Panc1 (cell line): ENCODE results near the gene C5AR2. TPM values are rescaled to one million over a fixed set of nuclear protein-coding genes. Genes with fewer than 3 reads are reported as not detected.
A peak's percentile ranks its signal among the peaks of the same experiment; 100 is the strongest.

Experiments
- ATAC-seq: fragments of 200-7000 bp; cut with Tn5 transposase; 2 replicates; pipeline ENCODE4 v1.9.1; 2020; ENCODE audit warnings: mild to moderate bottlenecking, moderate library complexity
- BruUV-seq: library from RNA; stranded (reverse); fragments of 400-500 nt; replicated peaks from 2 replicates; lab custom pipeline; 2021; lab: Mats Ljungman, UMichigan
- CTCF ChIA-PET: fragments of 300-600 bp; sonication (Branson Sonifier 250); formaldehyde crosslinking; loops from one replicate; lab custom pipeline; 2022; ENCODE audit warnings: antibody characterized with exemption; lab: Charles Lee
- POLR2A ChIA-PET: fragments of 300-600 bp; sonication (Branson Sonifier 250); formaldehyde crosslinking; loops from one replicate; lab custom pipeline; 2022; ENCODE audit warnings: antibody characterized with exemption; lab: Charles Lee
- DNase-seq: peaks from one replicate; pipeline ENCODE4 v3.0.0-alpha.2; 2010; ENCODE audit warnings: low read depth, low spot score
- H3K27ac ChIP-seq: 2 replicates; pipeline ENCODE4 v1.5.1; 2011; ENCODE audit warnings: mild to moderate bottlenecking, low read length, inconsistent platforms
- H3K27me3 ChIP-seq: fragments of 200-500 bp; sonication (Bioruptor generic); 2 replicates; pipeline ENCODE4 v1.6.0; 2014; ENCODE audit warnings: low read length, inconsistent platforms; ENCODE audit not compliant: control insufficient read depth, insufficient read depth
- H3K36me3 ChIP-seq: fragments of 200-500 bp; sonication (Bioruptor generic); 2 replicates; pipeline ENCODE4 v1.5.1; 2014; ENCODE audit warnings: inconsistent platforms, mild to moderate bottlenecking, low read length, moderate library complexity; ENCODE audit not compliant: control insufficient read depth, insufficient read depth
- H3K4me1 ChIP-seq: 2 replicates; pipeline ENCODE4 v1.5.1; 2011; ENCODE audit warnings: inconsistent platforms, mild to moderate bottlenecking, low read length, moderate library complexity; ENCODE audit not compliant: control insufficient read depth, insufficient read depth
- H3K4me3 ChIP-seq, 2 experiments: 2 replicates each; pipeline ENCODE4 v1.5.1; 2011 to 2012; ENCODE audit warnings: low read depth in 2 of 2, low read length in 2 of 2, mild to moderate bottlenecking in 2 of 2, inconsistent platforms in 1 of 2, moderate library complexity in 1 of 2
- H3K9me3 ChIP-seq: fragments of 200-500 bp; sonication (Bioruptor generic); 2 replicates; pipeline ENCODE4 v1.5.1; 2014; ENCODE audit warnings: low read depth, mild to moderate bottlenecking, inconsistent platforms, low read length, moderate library complexity; ENCODE audit not compliant: control insufficient read depth, insufficient read depth
- POLR2AphosphoS5 ChIP-seq: IDR thresholded peaks from 2 replicates; pipeline ENCODE4 v1.6.1; 2012; ENCODE audit warnings: mild to moderate bottlenecking, low read depth, low read length, moderate library complexity
- SIN3A ChIP-seq: IDR thresholded peaks from 2 replicates; pipeline ENCODE4 v1.6.1; 2012; ENCODE audit warnings: low read depth, mild to moderate bottlenecking, low read length, moderate library complexity, borderline replicate concordance; ENCODE audit not compliant: insufficient read depth
- TCF7L2 ChIP-seq: IDR thresholded peaks from 2 replicates; pipeline ENCODE4 v1.6.1; 2011; ENCODE audit warnings: mild to moderate bottlenecking, low read depth, low read length, inconsistent platforms
- in situ Hi-C: cut with HindIII; loops from 2 replicates; pipeline ENCODE4 v1.10.0; 2016; ENCODE audit warnings: low sequenced_read_pairs, low pct_unique_long_range_greater_than_20kb
- intact Hi-C: fragments of 100-400 bp; cut with micrococcal nuclease; formaldehyde crosslinking; loops from one replicate; pipeline ENCODE4 v1.10.0; 2022; ENCODE audit not compliant: unreplicated experiment
- total RNA-seq: library from RNA; stranded (reverse); gene quantifications from one replicate; pipeline ENCODE4 v1.2.1, GENCODE V29; 2021; ENCODE audit not compliant: unreplicated experiment
- TF ChIP-seq, protein P1 (sequence below): fragments of 450-650 bp; IDR thresholded peaks from 2 replicates; pipeline ENCODE4 v1.5.1; 2017; ENCODE audit warnings: mild to moderate bottlenecking
- TF ChIP-seq, protein P2 (sequence below), 2 experiments: IDR thresholded peaks; 2 replicates each; pipeline ENCODE4 v1.6.1; 2011 to 2012; ENCODE audit warnings: low read depth in 2 of 2, control low read depth in 1 of 2, low read length in 1 of 2, mild to moderate bottlenecking in 1 of 2, moderate library complexity in 1 of 2; ENCODE audit not compliant: insufficient read depth in 1 of 2

Gene C5AR2
- total RNA-seq, 1 experiment from 2014 or later = 0.03 TPM

DNA sequence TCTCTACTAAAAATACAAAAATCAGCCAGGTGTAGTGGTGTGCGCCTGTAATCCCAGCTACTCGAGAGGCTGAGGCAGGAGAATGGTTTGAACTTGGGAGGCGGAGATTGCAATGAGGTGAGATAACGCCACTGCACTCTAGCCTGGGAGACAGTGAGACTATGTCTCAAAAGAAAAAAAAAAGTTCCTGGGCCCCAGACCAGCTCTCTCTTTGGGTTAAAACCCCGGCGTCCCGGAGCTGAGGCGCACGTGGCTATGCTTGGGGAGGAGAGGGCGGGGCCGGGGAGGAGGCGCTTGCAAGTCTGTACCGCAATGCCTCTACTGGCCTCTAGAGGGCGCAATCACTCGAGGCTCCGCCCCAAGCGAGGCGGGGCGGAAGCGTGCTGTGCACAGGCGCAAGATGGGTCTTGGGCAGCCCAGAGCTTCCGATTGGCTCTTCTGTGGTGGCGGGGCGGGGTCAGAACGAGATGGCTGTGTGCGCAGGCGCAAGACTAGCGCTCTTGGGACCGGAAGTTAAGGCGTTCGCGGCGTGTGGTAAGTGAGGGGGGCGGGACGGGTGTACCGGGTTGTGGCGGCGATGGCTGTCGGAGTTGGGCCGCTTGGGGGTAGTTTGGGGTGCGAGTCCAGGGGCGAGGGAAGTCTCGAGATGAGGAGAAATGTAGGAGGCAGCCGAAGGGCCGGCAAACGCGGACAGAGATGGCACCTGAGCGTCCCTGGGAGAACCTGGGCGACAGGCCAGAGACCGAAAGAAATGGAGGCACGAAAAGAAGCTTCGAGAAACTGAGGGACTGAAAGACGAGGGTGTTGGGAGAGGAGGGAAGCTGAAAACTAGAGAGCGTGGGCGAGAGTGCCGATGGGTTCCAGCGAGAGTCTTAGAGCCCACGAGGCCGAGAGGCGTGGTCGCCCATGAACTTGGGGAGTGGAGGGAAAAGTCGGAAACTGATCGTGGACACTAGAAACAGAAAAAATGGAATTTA lies 17.1 kb downstream of the C5AR2 start, which contains the start of gene DHX34:
TSS of gene DHX34 (plus strand) at position 497 of the 977 bp plus-strand sequence. CDS start 3,716 bp downstream, outside the sequence.
- in situ Hi-C loops = no loop called here
- CTCF ChIA-PET = interaction anchor here (0.6 to 1.0 kb wide), 11 partner anchors 8 to 352 kb away, joined by 3 to 8 read pairs (median 5); no protein-coding TSS in a partner anchor
- H3K9me3 ChIP-seq = no peaks in the 10 kb centered on the region
- no TSS peak for BruUV-seq
- no peaks in the 10 kb centered on the region; the same call in 1 of the 2 replicates for H3K4me1 ChIP-seq
- H3K4me3 ChIP-seq = peak within 1 kb of the TSS; percentile 86 to 98
- no peaks in the 10 kb centered on the region for H3K27me3 ChIP-seq
- POLR2A ChIA-PET = interaction anchor here (0.6 to 0.7 kb wide), 4 partner anchors 17 to 89 kb away, joined by 5 to 9 read pairs (median 6); no protein-coding TSS in a partner anchor
- peak within 1 kb of the TSS; percentile 95 for H3K27ac ChIP-seq
- peak; percentile 87 for TF ChIP-seq POLR2AphosphoS5
- TF ChIP-seq, protein P1, sequence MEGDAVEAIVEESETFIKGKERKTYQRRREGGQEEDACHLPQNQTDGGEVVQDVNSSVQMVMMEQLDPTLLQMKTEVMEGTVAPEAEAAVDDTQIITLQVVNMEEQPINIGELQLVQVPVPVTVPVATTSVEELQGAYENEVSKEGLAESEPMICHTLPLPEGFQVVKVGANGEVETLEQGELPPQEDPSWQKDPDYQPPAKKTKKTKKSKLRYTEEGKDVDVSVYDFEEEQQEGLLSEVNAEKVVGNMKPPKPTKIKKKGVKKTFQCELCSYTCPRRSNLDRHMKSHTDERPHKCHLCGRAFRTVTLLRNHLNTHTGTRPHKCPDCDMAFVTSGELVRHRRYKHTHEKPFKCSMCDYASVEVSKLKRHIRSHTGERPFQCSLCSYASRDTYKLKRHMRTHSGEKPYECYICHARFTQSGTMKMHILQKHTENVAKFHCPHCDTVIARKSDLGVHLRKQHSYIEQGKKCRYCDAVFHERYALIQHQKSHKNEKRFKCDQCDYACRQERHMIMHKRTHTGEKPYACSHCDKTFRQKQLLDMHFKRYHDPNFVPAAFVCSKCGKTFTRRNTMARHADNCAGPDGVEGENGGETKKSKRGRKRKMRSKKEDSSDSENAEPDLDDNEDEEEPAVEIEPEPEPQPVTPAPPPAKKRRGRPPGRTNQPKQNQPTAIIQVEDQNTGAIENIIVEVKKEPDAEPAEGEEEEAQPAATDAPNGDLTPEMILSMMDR = peak; percentile 96
- TF ChIP-seq TCF7L2 = no peak
- TF ChIP-seq SIN3A = peak; percentile 86; the same call in 1 of the 2 replicates
- TF ChIP-seq, protein P2, sequence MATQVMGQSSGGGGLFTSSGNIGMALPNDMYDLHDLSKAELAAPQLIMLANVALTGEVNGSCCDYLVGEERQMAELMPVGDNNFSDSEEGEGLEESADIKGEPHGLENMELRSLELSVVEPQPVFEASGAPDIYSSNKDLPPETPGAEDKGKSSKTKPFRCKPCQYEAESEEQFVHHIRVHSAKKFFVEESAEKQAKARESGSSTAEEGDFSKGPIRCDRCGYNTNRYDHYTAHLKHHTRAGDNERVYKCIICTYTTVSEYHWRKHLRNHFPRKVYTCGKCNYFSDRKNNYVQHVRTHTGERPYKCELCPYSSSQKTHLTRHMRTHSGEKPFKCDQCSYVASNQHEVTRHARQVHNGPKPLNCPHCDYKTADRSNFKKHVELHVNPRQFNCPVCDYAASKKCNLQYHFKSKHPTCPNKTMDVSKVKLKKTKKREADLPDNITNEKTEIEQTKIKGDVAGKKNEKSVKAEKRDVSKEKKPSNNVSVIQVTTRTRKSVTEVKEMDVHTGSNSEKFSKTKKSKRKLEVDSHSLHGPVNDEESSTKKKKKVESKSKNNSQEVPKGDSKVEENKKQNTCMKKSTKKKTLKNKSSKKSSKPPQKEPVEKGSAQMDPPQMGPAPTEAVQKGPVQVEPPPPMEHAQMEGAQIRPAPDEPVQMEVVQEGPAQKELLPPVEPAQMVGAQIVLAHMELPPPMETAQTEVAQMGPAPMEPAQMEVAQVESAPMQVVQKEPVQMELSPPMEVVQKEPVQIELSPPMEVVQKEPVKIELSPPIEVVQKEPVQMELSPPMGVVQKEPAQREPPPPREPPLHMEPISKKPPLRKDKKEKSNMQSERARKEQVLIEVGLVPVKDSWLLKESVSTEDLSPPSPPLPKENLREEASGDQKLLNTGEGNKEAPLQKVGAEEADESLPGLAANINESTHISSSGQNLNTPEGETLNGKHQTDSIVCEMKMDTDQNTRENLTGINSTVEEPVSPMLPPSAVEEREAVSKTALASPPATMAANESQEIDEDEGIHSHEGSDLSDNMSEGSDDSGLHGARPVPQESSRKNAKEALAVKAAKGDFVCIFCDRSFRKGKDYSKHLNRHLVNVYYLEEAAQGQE (IDR thresholded peaks at IDR 0.05; ENCODE audit: insufficient read depth in 1 of 2, low read depth in 2 of 2, low read length in 1 of 2) = no peak
- intact Hi-C loops = no loop called here
- ATAC-seq (peak; percentile 100), DNase-seq (peak; percentile 94)
- H3K36me3 ChIP-seq = peaks cover 5% of the 10 kb centered on the region

DNA sequence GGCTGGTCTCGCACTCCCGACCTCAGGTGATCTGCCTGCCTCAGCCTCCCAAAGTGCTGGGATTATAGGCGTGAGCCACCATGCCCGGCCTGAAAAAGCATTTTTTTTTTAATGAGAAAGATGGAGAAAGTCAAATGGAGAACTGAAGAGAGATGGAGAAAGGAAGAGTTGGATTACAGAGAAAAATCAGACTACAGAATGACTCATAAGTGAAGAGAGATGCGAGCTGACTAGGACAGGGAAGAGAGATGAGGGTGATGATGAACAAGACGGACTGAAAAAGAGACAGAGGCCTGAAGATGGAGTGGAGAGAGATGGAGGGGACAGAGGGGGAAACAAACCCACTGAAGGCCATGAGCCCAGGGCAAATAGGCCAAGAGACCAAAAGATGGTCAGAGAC lies 18.7 kb downstream of the C5AR2 start:
- in situ Hi-C loops = no loop called here
- BruUV-seq = no TSS peak
- ATAC-seq = no peak
- no peak overlapping the region for H3K4me3 ChIP-seq
- peaks cover 8% of the 10 kb centered on the region for H3K36me3 ChIP-seq
- TF ChIP-seq SIN3A (no peak), POLR2AphosphoS5 (no peak)
- TF ChIP-seq, protein P2 (IDR thresholded peaks at IDR 0.05; ENCODE audit: insufficient read depth in 1 of 2, low read depth in 2 of 2, low read length in 1 of 2) = no peak
- TF ChIP-seq, protein P1 = no peak
- H3K27me3 ChIP-seq = no peaks in the 10 kb centered on the region
- CTCF ChIA-PET = no interaction called here
- DNase-seq = no peak
- no peaks in the 10 kb centered on the region for H3K9me3 ChIP-seq
- H3K27ac ChIP-seq = no peak overlapping the region
- intact Hi-C loops = no loop called here
- POLR2A ChIA-PET = interaction anchor here (0.6 kb wide), 1 partner anchor 55 kb away, joined by 3 read pairs; no protein-coding TSS in a partner anchor
- H3K4me1 ChIP-seq = no peaks in the 10 kb centered on the region; the same call in 1 of the 2 replicates
